NT2/D1 (cell line): Measurements from ENCODE around the gene HSD3B1.
"Not testable (repeated sequence)": the region's sequence is repeated elsewhere in the genome, so short reads cannot be mapped to it uniquely, and the experiment has no call there.

Source experiments
- DNase-seq: peaks from one replicate; pipeline ENCODE4 v3.0.0-alpha.2; 2011; ENCODE audit warnings: low read depth, low spot score
- H3K27me3 ChIP-seq: 2 replicates; pipeline ENCODE4 v1.6.0; 2011; ENCODE audit warnings: mild to moderate bottlenecking; ENCODE audit not compliant: insufficient read length, insufficient read depth
- H3K36me3 ChIP-seq: 2 replicates; pipeline ENCODE4 v1.6.1; 2011; ENCODE audit warnings: mild to moderate bottlenecking, low read length, mixed read lengths; ENCODE audit not compliant: insufficient read depth, insufficient read length
- H3K4me1 ChIP-seq: 2 replicates; pipeline ENCODE4 v1.5.1; 2011; ENCODE audit not compliant: insufficient read depth, insufficient read length
- H3K4me3 ChIP-seq: 2 replicates; pipeline ENCODE4 v1.5.1; 2011; ENCODE audit warnings: low read depth; ENCODE audit not compliant: insufficient read length
- H3K9ac ChIP-seq: 2 replicates; pipeline ENCODE4 v1.6.0; 2011; ENCODE audit warnings: low read depth; ENCODE audit not compliant: insufficient read length
- H3K9me3 ChIP-seq: 2 replicates; pipeline ENCODE4 v1.5.1; 2011; ENCODE audit warnings: mild to moderate bottlenecking, low read length; ENCODE audit not compliant: insufficient read depth
- SUZ12 ChIP-seq: IDR thresholded peaks from 2 replicates; pipeline ENCODE4 v1.6.1; 2011; ENCODE audit not compliant: insufficient read length, insufficient read depth; ENCODE audit errors: extremely low read depth
- YY1 ChIP-seq: IDR thresholded peaks from 2 replicates; pipeline ENCODE4 v1.6.1; 2011; ENCODE audit not compliant: insufficient read length, insufficient read depth
- ZNF274 ChIP-seq: IDR thresholded peaks from 2 replicates; pipeline ENCODE4 v1.6.1; 2011; ENCODE audit warnings: mild to moderate bottlenecking, low read depth, low read length

The HSD3B1 gene

GRCh38 chr1:119554183-119554582 is 47.2 kb downstream of the HSD3B1 start:
- Histone ChIP-seq H3K27me3 (no peaks in the 10 kb centered on the region), H3K9ac (no peak overlapping the region), H3K9me3 (no peaks in the 10 kb centered on the region), H3K4me3 (no peak overlapping the region), H3K36me3 (no peaks in the 10 kb centered on the region), H3K4me1 (peaks cover 4% of the 10 kb centered on the region)
- no peak for DNase-seq
- TF ChIP-seq ZNF274 (no peak), YY1 (no peak), SUZ12 (no peak)

DNA sequence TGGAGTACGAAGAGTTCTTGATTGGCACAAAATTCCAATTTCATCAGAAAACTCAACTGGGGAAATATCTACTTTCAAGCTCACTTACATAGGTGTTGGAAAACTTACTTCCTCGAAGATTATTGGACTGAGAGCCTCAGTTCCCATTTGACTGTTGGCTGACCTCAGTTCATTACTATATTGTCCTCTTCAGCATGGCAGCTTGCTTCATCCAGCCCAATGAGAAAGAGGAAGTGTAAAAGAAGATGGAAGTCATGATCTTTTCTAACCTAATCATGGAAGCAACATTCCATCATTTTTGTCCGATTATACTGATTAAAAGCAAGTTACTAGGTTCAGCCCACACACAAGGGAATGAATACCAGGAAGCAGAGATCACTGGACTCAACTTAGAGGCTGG is 49.4 kb downstream of the HSD3B1 start:
- H3K9me3 ChIP-seq, result no peaks in the 10 kb centered on the region
- no peaks in the 10 kb centered on the region for H3K36me3 ChIP-seq
- H3K4me1 ChIP-seq, result peaks cover 4% of the 10 kb centered on the region
- DNase-seq, result no peak
- H3K27me3 ChIP-seq, result no peaks in the 10 kb centered on the region
- TF ChIP-seq YY1 (no peak), ZNF274 (no peak), SUZ12 (no peak)
- H3K4me3 ChIP-seq, result no peak overlapping the region
- no peak overlapping the region for H3K9ac ChIP-seq

DNA sequence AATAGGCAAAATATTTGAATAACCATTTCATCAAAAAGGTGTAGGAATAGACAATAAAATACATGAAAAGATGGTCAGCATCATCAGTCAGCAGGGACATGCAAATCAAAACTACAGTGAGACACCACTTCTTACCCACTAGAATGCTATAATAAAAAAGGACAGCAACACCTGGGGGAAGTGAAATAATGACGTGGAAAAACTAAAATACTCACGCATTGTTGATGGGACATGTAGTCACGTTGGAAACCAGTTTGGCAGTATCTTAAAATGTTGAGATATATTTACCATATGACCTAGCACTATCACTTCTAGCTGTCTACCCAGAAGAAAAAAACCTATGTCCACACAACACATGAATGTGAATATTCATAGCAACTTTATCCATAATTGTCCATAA is 53.4 kb downstream of the HSD3B1 start:
- not testable (repeated sequence) for H3K9me3 ChIP-seq, H3K4me3 ChIP-seq, H3K27me3 ChIP-seq, H3K9ac ChIP-seq, H3K36me3 ChIP-seq, DNase-seq, H3K4me1 ChIP-seq

GRCh38 chr1:119564548-119564947 is 57.5 kb downstream of the HSD3B1 start:
- Histone ChIP-seq H3K4me1 (no peaks in the 10 kb centered on the region), H3K9ac (no peak overlapping the region), H3K4me3 (no peak overlapping the region), H3K27me3 (no peaks in the 10 kb centered on the region), H3K9me3 (no peaks in the 10 kb centered on the region), H3K36me3 (no peaks in the 10 kb centered on the region)
- TF ChIP-seq YY1, result no peak
- no peak for TF ChIP-seq ZNF274
- no peak for TF ChIP-seq SUZ12
- no peak for DNase-seq
